HG03097 (cell line): ENCODE results near the gene ATP5F1A.
"Not testable (repeated sequence)": the region's sequence is repeated elsewhere in the genome, so short reads cannot be mapped to it uniquely, and the experiment has no call there.

Experiments
- ATAC-seq: cut with Tn5 transposase; IDR thresholded peaks from one replicate; pipeline ENCODE4 v1.9.1; 2021; ENCODE audit not compliant: unreplicated experiment, low FRiP score

Gene ATP5F1A

GRCh38 chr18:46048641-46049040 is 49.5 kb downstream of the ATP5F1A start:
- ATAC-seq: no peak

GRCh38 chr18:46047369-46047768 is 50.7 kb downstream of the ATP5F1A start:
- not testable (repeated sequence) for ATAC-seq

- ATAC-seq: no peak
These were observed 51.4 kb downstream of the ATP5F1A start for GRCh38 chr18:46046688-46047087.

GRCh38 chr18:46046126-46046525 is 52.0 kb downstream of the ATP5F1A start:
- ATAC-seq: no peak

GRCh38 chr18:46042571-46043123 is 55.4 kb downstream of the ATP5F1A start:
- no peak for ATAC-seq

GRCh38 chr18:46040747-46041104 is 57.4 kb downstream of the ATP5F1A start:
- ATAC-seq: no peak

- no peak for ATAC-seq
These were observed 57.9 kb downstream of the ATP5F1A start for GRCh38 chr18:46040033-46040746.

- no peak for ATAC-seq
These were observed 60.4 kb downstream of the ATP5F1A start for GRCh38 chr18:46037512-46038305.

- no peak for ATAC-seq
These were observed 62.1 kb downstream of the ATP5F1A start for GRCh38 chr18:46035696-46036680.

GRCh38 chr18:46034230-46034629 is 63.9 kb downstream of the ATP5F1A start:
- no peak for ATAC-seq

- ATAC-seq: no peak
These were observed 66.4 kb downstream of the ATP5F1A start for GRCh38 chr18:46031741-46032140.
